GM18873 (cell line): Measurements from ENCODE around the gene CBLN1.

Experiments
- ATAC-seq: cut with Tn5 transposase; IDR thresholded peaks from one replicate; pipeline ENCODE4 v1.9.1; 2021; ENCODE audit warnings: mild to moderate bottlenecking, moderate library complexity, moderate number of reproducible peaks; ENCODE audit not compliant: unreplicated experiment, low FRiP score

Gene CBLN1

DNA sequence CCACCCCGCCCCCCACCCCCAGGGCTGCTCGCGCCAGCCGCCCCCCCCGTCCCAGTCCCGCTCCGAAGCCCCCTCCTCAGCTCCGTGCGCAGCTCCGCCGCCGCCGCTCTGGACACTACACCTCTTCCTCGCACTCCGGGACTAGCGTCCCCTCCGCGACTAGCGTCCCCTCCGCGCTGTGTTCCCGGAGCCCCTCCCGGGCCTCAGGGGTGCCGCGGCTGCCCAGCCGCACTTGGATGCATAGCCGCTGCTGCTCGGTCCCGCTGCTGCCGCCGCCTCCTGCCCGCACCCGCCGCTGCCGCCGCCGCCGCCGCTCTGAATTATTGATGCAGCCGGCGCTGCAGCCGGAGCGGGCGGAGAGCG is at the start of gene CBLN1:
TSS of gene CBLN1 (minus strand) at position 359 of the 363 bp plus-strand sequence. CDS start 373 bp downstream, outside the sequence.
- no peak for ATAC-seq

GRCh38 chr16:49330562-49331201 is 49.0 kb upstream of the CBLN1 start:
- no peak for ATAC-seq

DNA sequence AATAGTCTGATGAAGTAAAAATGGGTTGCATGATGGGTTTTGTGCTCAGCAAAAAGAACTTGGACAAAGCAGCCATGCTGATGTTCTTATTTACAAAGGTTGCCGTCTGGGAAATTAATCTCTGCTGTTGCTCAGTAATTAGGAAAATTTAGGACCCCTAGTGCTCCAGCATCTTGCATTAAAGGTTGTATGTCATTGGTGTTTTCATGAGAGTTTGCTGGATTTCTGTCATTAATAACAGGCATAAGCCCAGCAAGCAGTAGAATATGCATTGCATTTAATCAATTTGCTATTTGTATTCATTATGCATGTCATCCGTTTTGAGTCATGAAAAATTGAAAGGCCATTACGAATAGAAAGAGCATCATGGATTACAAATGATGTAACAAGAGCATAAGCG is 46.7 kb upstream of the CBLN1 start:
- ATAC-seq = no peak

DNA sequence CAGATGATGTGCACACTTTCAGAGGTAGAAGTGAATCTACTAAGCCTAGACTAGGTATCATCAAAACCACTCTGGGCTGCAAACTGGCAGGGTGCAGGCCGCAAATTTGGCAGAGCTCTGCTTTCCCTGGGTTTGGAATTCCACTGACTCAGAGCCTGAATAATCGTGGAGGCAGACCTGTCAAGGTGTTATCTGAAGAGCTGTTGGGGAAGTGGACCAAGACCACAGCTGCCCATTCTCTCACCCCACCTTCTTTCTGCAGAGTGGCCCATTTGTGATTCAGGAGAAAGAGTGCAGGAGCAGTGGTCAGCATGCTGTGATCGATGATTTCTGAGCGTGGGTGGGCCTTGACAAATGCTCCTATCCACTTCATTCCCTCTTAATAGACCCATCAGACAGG is 45.8 kb upstream of the CBLN1 start:
- no peak for ATAC-seq

DNA sequence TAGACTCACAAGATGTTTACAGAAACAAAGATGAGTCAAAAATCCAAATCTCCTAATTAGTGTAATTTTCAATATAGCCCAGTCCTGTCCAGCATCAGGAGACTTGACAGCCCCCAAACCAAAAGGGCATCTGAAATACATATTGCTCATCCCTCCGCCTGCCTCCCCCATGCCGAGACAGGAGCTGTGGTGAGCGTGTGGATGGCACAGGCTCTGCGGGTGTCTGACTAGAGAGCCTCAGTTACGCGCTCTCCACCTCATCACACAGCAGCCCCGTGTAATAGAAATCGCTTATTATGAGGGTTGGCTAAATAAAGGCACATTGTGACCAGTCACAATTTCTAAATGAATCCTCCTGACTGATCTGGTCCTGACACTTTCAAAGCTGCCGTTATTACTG is 43.1 kb upstream of the CBLN1 start:
- no peak for ATAC-seq

DNA sequence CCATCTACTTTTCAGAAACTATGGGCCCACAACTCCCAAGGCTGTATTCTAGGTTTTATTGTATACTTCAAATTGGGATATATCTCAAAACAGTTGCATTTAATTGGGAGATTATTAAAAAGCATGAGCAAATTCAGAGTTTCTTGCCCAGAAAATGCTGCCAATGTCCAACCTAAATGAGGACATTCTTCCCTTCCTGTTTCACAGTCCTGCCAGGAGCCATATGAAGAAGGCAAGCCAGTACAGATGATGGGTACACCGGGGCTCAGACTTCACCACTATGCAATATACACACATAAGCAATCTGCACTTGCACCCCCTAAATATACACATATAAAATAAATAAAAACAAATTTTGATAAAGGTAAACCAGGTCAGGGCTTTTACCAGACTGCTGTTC is 34.0 kb upstream of the CBLN1 start:
- no peak for ATAC-seq

DNA sequence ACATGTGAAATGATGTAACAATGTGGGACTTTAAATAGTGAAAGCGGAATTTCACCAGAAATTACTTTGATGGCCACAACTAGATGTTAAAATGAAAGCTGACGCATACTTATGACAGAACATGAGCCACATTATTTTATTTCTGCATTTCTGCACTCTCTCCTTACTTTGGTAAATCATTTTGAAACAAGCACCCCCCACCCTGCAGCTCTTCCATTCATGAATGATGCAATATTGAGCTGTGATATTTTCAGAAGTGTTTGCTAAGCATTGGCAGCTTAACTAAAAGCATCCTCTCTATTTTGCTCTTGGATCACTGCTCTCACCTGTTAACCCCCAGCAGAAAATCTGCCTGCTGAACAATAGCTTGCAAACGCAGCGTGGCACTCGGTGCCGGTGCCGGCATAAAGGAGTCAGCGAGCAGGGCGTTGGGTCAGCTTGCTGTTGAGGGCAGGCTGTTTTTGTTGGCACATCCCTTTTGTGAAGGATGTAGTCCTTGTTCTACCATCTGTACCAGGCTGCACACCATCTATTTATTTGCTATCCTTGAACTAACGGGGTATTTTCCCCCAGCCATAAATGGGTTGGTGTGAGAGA is 30.8 kb upstream of the CBLN1 start:
- no peak for ATAC-seq

- no peak for ATAC-seq
Observed at GRCh38 chr16:49311823-49312222, 30.2 kb upstream of the CBLN1 start.

DNA sequence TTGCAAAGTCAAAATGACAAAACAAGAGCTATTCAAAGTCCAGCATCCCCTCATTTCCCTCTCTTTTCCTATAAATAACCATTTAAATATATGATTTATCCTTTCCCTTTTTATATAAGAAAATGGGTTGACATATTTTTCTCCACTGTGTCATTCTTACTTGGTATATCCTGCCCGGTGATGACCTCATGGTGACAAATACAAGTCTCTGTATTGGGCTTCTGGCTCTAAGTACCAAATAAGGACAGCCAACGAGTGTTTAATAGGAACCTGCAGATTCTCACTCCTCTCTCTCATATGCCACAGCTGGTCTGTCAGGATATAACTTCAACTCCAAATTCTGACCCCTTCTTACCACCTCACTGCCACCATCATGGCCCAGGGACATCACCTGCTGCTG is 25.5 kb upstream of the CBLN1 start:
- no peak for ATAC-seq

DNA sequence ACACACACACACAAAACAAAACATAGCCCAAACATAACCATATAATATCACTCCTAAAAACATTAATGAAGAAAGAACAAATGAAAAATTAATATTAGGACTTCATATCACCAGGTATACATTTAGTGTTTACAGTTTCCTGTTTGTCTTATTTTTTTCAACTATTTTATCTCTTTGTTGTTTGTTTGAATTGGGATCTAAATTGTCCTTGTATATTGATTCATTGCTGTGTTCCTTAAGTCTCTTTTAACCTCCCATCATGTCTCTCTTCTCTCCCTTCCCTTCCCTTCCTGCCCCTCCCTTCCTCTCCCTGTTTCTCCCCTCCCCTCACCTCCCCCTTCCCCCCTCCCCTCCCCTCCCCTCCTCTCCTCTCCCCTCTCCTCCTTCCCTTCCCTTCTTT is 23.8 kb upstream of the CBLN1 start:
- ATAC-seq = no peak

DNA sequence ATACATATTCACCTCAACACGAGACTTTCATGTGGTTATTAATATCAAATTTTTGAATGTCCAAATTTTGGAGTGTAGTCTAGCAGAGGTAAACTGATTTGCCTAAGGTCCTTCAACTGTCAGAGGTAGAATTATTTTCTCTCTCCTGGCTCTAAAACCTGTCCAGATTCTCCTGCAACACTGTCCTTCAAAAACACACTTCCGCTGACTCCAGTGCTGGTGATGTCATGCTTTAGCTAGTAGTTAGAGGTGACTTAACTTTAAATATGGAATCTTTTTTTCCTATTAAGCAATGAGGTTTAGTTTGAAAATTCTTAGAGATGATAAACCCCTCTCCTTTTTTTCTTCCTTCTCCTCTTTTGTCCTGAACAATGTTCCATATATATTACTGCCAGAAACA is 10.8 kb upstream of the CBLN1 start:
- ATAC-seq = no peak

DNA sequence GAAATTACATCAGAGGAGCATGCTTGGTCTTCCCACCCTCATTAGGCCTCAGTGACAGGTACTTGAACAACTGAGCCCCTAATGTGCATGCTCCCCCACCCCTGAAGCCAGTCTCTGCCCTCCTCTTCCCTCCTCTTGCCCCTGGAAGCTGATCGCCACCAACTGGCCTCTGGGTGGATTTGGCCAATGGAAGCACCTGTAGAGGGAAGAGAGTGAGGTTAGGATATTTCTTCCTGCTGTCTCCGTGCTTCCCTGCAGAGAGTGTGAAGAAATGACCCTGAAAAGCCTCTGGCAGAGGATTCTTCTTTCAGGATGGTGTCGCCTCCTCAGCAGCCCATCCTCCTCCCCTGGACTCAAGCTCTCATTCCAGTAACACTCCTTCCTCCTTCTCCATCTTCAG is 5.9 kb upstream of the CBLN1 start:
- no peak for ATAC-seq

- no peak for ATAC-seq
Observed at GRCh38 chr16:49284962-49285361, 3.3 kb upstream of the CBLN1 start.

DNA sequence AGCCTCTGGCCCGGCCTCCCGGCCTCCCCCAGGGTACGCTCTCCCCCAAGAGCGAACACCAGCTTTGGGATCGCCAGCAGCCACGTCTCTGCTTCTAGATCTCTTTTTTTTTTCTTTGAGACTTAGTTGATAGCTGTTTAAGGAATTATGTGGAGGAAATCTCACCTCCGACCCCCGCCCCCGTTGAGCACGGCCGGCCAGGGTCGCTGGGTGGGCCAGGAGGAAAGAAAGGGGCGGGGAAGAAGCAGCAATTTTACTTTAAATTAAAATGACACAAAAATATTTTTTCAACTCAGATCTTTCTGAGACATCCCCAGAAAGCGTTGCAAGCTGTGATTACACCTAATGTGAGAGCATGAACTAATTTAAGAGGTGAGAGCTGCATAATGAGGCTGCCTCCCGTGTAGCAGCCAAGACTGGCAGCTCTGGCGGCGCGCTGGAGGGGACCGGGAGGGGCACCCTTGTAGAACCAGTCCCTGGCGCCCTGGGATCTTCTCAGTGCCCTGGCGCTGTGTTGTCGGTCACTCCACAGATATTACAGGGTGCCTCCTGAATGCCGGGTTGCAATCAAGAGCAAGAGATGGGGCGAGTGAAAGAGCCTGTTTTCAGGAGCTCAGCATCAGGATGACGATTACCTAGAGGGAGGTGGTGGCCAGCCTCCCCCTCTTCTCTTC is 1.9 kb upstream of the CBLN1 start:
- no peak for ATAC-seq

DNA sequence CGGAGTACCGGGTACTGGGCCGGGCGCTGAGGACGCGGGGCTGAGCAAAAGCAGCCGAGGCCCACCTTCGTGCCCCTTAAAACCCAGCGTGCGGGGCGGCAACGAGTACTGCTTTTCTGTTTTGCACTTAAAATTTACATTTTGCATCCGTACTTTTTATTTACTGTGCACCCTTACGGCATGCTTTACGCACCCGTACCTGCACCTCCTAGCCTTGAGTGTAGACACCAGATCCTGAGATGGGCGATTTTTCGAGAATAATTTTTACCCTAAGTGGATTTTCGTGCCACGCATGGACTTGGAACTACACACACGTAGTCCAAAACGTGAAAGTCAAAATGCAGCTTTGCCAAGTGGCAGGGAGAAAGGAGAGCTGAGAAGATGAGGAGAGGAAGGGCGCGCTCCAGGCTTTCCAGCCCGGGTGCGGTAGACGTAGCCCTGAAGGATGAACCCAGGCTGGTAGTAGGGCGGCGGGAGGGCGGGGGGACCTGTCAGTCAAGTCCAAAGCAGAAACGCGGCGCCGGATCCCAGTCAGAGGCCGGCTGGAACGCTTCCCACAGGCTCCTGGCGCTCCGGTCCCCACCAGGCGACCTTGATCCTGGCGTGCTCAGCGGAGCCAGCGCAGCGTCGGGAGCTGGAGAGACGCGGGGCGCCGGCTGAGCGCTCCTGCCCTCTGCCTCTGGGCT is 1.2 kb upstream of the CBLN1 start:
- no peak for ATAC-seq

- no peak for ATAC-seq
Observed at GRCh38 chr16:49281843-49282642, 405 bp upstream of the CBLN1 start.

- no peak for ATAC-seq
Observed at GRCh38 chr16:49280841-49281371, 732 bp downstream of the CBLN1 start.

DNA sequence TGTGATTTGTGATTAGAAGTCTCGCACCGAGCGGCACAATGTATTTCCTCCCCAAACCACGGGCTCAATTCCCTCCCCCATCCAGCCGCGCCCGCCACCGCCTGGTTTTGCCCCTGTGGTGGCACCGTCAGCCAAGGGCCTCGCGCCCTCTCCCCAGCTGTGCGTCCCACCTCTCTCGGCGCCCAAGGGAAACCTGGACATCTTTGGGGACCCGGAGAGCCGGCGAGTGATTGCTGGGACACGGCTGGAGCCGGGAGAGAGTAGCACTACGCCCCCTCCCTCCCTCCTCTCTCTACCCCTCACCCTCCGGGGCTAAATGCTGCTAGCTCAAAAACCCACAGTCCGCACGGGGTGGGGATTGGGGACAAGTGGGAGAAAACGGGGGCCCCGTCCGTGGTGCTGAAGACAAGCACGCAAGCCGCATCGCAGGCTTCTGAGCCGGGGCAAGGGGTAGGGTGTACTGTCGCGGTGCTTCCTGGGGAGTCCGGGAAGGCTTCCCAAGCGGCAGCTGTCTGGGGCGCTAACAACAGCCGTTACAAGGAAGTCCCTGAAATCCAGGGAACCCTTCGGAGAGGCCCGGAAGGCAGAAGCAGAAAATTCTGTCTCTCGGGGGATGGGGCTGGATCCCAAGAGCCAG is 1.4 kb downstream of the CBLN1 start:
- ATAC-seq = no peak

- ATAC-seq = no peak
Observed at GRCh38 chr16:49278944-49279725, 2.5 kb downstream of the CBLN1 start.

DNA sequence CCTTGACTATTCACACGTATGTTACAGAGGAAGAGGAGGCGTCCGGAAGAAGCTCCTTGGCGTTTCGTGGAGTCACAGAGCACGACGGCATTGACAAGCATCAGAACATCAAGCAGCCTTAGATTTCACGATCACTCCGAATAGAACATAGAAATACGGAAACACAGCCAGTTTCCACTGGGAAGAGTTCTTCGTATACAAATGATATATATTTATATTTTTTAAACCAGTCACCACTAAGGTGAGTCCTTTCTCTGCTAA is 3.1 kb downstream of the CBLN1 start:
- ATAC-seq = no peak
